ENCODE data around the gene EIPR1. TPM values are rescaled to one million over a fixed set of nuclear protein-coding genes. Genes with fewer than 3 reads are reported as not detected.
A peak's percentile ranks its signal among the peaks of the same experiment; 100 is the strongest.

The EIPR1 gene
- total RNA-seq = 10.9 TPM

DNA sequence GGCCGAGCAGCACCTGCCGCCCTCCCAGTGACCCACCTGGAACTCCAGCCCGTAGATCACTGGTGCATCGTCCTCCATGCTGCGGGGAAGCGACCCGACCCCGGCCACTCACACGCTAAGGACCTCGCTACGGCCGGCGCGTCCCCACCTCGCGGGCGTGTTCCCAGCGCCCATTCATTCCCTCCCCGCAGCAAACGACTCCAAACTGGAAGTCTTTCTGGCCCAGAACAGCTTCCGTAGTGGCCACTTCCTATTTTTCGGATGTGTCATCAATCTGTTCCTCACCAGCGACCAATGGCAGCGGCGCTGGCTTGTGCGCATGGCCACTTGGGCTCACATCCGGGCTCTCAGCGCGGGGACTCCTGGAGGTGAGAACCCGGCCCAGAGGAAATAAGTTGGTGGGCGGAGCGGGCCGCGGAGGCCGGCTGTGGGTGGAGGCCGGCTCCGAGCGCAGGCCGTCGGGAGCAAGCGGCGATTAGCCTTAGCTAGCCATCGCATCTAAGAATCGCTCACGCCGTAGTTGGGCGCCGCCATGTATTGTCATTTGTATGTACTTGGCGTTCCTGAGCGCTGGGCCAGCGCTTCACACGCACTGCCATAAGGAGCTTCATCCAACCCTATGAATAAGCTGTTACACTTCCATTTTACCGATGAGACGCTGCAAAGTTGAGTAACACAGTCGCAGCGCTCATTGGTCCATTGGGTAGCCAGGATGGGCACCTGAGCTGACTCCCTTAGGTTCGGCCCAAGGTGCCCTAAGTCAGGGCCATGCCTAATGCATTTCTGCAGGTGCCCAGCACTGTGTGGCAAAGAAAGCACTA lies at the start of gene EIPR1:
Gene EIPR1, minus strand, starts transcription at position 207 of the 821 bp plus-strand sequence. Its CDS starts 129 bp downstream, at position 78.
- ATAC-seq = peak; percentile 78
- DNase-seq (ENCODE audit: low spot score) = peak; percentile 99

DNA sequence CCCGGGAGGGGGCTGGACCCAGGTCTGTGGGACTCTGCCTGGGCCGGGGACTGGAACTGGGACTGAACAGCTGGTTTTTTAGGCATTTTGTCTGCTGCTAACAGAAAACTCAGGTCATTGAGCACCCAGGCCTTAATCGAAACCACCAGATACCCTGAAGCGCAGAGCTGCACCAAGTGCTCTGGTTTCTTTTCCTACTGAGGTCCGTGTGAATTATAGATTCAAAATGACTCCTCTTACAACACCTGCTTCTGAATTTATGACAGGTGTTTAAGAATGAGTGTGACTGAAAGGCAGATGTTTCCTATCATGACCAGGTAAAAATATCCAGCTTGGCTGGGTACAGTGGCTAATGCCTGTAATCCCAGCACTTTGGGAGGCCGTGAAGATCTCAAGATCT lies 49.7 kb upstream of the EIPR1 start:
- ATAC-seq (no peak), DNase-seq (ENCODE audit: low spot score) (no peak)

DNA sequence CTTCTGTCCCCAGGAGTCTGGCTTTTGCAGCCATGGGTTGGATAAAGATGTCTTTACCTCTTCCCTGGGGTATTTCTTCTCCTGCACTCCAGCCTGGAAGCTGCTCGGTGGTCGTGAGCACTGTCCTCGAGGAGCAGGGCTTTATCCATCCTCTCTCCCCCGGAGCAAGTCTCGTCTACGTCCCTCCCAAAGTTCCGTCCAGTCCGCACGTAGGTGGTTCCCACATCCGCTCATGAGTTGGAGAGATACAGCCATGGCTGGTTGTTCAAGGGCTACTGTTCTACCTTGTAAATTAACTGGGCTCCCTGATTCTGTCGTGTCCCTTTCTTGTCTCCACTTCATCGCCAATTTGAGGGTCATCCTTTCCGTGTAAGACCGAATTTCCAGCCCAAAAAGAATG lies 49.0 kb upstream of the EIPR1 start:
- DNase-seq (ENCODE audit: low spot score) = no peak
- ATAC-seq = no peak

DNA sequence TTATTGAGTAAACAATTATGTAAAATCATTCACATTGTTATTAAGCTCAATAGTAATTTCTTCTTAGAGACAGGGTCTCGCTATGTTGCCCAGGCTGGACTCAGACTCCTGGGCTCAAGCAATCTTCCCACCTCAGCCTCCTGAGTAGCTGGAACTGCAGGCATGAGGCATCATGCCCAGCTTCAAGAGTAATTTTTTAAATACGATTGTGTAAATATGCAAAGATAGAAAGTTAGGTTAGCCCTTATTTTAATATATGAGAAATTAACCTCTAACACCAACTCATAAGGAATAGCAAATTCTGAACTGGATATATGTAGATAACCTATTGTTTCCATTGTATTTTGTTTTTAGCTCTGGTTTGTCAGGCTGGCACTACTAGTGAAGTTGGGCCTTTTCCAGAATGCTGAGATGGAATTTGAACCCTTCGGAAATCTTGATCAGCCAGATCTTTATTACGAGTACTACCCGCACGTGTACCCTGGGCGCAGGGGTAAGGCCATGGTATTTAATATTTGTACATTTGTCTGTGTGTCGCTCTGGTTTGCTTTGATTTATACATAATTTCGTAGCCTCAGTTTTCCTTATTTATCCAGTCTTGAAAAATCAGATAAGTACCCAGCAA lies 46.7 kb upstream of the EIPR1 start:
- DNase-seq (ENCODE audit: low spot score) = no peak
- ATAC-seq = peak; percentile 70

DNA sequence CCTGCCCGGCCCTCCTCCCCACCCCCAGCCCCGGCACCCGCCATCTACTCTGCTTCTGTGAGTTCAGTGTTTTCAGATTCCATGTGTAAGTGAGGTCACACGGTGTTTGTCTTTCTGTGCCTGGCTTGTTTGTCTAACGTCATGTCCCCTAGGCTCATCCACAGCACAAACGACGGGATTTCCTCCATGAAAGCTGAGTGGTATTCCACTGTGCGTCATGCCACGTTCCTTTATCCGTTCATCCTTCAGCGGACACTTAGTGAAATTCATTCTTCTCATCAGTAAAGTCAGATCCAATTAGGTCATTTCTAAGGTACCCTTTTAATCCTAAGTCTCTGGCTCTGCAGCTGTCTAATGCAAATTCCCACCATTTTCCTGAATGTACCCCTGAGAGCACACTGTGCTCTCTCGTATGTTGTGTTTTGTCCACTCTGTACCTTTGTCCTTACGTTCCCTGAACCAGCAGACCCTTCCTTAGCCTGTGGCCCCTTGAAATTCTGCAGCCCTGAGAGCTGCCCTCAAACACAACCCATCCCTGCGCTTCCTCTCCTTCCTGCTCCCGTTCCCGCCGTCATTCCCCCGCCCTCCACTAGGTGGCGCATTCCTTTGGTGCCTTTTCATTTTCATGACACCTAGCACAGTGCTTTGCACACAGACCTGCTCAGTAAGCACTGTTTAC lies 46.0 kb upstream of the EIPR1 start:
- peak; percentile 68 for DNase-seq (ENCODE audit: low spot score)
- ATAC-seq = peak; percentile 86

DNA sequence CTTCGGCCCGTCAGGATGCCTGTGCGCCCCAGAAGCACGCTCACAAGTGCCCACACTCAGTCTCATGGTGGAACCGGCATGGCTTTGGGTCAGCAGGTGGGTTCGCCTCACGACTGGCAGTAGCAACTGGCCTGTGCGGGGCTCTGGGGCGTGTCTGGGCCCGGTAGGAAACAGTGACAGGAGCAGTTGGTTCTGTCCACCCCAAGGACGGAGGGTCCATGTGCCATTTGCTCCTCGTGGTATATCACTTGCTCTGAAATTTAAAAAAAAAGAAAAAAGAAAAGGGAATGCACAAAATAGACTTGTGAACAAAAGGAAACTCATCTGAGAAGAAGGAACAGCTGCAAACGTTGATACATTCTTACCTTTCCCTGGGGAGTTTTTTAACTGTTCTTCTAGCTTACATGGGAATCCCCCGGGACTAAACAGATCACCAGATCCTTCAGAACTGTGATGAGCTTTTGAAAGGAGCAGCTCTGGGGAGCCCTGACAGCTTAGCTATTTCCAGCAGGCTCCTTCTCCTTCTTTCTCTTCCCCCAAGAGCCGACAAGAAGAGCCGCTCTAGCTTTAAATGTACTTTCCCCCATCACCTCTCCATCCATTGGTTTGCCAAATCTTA lies 44.7 kb upstream of the EIPR1 start:
- DNase-seq (ENCODE audit: low spot score) (no peak), ATAC-seq (no peak)

DNA sequence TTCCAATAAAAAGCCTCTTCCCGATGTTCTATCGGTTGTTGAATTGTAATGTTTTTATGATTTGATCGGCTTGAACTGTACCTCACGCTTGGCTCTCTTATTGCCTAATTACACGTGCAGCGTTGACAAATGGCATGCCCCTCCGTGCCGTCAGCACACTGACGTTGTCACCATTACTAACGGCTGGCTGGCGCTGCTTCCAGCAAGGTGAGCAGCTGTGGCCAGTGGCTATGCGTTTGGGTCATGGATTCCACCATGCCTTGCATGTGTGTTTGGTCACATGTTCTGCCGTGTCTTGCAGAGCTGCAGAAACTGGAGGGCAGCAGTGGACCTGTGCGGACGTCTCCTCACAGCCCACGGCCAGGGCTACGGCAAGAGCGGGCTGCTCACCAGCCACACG lies 44.0 kb upstream of the EIPR1 start:
- no peak for DNase-seq (ENCODE audit: low spot score)
- ATAC-seq = no peak

DNA sequence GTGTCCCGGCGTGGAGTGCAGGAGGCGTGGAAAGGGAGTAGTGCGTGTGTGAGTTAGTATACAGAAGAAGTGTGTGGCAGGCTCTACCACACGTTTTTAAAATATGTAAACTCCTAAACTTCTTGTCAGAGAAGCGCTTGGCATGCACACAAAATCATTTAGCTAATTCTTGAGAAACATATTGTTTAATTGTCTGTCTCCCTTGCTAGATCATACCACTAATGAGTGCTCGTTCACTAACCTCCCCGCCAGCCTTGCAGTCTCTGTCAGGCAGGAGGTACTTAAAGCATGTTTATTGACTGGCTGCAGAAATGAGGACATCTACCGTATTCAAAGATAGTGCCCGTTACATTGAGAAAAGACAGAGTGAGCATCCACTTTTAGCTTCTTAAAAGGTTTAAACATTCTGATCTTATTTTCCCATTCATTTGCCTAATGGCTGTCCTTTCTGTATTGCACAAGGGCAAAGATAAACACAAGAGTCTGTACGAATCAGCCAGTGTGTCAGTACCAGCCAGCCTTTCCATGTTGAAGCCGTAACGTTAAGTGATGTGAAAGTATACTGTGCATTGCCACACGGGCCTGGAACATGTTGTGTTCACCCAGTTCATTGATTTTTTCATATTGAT lies 43.3 kb upstream of the EIPR1 start:
- no peak for DNase-seq (ENCODE audit: low spot score)
- peak; percentile 43 for ATAC-seq

DNA sequence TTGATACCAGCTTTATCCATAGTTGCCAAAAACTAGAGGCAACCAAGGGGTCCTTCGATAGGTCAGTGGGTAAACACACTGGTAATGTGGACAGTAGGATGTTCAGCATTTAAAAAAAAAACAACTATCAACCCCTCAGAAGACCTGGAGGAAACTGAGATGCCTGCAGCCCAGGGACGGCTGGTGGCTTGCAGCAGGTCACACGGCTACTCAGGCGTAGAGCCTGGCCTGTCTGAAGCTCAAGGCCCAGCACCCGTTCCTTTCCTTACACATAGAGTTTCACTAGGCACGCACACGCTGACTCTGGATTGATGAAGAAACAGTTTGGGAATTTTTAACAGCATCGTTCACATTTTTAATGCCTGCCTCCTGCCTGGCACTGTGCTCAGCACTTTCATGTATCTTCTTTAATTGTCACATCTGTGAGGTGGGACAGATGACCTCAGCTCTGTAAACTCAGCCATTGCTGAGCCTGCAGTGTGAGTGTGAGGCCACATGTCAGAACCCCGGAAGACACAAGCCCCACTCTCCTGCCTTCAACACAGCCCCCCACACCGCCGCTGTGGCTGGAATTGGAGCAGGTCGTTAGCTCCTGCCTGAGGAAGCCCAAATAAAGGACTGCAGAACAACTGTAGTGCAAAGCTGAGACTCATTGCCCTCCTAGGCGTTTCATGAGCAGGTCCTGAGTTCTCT lies 42.6 kb upstream of the EIPR1 start:
- no peak for ATAC-seq
- no peak for DNase-seq (ENCODE audit: low spot score)

DNA sequence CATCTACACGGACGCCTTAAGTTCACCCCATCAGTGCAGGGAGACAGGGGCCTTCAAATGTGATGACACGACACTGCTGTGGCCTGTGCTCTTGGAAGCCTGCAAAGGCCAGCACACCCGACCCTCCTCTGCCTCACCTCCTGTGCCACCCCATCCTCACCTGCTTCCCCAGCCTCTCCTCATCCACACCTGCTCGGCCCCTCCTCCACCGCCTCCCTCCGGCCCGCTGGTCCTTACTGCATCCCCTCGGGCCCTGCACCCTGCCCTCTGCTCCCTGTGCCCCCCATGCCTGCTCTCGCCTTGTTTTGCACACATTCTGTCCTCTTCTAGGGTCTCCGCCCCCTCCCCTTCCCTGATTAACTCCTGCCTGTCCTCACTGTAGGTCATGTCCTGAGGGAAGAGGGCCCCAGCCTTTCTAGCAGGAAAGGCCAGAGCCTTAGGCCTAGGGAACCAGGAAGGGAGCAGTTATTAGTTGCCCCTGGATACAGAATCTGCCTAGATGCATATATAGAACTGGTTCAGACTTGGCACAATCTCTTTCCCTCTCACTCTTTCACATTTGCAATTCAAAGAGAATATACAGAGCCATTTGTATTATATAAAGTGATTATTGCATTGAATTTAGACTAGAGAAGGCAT lies 41.3 kb upstream of the EIPR1 start:
- DNase-seq (ENCODE audit: low spot score) = no peak
- no peak for ATAC-seq

DNA sequence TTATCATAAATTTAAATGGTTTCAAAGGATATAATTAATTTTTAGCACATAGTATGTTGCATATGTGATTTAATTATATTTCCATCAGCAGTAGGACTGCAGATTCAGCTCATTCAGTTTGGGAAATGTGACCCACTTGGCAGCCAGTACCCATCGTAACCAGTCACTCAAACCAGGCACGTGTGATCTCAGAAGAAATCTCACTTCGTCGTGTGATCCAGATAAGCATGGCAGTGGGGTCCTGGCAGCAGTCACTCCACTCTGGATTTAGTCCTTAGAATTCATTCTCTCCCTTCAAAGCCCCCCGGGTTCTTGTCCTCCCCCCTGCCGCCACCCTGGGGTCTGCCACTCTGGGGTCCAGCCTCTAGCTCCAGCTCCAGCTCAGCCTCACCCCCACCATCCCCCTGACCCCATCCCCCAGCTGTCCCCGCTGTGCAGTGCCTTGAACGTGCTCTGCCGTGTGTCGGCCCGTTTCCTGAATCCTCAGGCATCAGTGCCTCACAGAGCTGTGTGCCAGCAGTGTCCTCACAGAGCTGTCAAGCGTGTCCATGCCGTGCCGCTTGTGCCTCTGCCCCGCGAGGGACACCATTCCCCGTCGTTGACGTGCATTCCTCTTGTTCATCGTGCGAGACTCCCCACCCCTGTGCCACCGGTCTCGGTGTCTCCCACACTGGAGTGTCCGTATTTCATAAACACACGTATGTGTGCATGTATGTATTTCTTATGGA lies 36.7 kb upstream of the EIPR1 start:
- no peak for DNase-seq (ENCODE audit: low spot score)
- ATAC-seq = no peak

DNA sequence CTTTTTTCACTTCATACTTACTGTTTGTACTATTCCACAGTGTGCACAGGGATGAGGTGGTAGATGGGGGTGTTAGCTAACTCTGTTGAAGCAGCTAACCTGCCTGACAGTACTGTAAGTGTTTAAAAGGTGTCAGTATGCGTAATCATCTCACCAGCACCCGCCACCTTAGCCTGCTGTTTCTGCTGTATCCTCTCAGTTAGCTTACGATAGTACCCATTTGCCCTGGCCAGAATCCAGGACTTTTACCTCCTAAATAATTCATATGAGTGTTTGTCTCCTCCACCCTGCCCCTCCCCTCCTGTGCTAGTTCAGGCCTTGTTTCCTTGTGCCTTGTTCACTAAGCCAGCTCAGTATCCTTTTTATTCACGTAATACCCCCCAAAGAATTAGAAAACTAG lies 36.1 kb upstream of the EIPR1 start:
- no peak for DNase-seq (ENCODE audit: low spot score)
- no peak for ATAC-seq

DNA sequence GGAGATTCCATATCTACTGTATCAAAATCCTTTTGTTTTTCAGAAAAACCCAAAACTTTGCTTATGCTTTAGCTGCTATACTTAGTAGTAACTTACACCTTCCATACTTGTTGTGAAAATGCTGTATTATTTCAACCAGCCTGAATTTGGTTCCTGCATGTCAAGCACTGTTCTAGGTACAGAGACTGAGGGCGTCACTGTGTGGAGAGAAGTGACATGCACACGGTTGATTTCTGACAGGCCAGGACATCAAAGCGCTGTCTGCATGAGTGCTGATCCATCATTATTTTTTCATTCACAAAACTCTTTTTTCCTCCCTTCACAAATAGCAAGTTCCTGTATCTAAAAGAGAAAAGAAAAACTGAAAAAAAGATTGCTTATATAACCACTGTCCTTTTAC lies 33.5 kb upstream of the EIPR1 start:
- ATAC-seq = no peak
- no peak for DNase-seq (ENCODE audit: low spot score)

DNA sequence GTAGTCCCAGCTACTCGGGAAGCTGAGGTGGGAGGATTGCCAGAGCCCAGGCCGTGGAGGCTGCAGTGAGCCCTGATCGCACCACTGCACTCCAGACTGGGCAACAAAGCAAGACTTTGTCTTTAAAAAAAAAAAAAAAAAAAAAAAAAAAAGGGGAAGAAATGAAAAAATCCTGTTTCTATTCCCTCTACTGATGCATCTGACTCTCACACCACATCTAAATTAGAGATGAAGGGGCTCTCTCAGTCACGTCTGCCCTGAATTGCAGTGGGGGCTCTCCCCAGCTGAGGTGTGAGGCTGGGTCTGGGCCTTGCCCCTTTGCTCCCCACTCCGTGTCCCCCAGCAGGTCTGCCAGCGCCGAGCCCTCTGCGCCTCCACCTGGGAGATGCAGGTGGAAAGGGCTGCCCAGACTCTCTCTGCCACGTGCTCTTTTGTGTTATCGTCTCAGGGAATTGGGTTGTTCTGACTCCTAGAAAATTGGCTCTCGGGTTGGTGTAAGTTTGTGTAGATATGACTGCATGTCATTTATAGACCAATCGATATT lies 32.1 kb upstream of the EIPR1 start:
- no peak for ATAC-seq
- no peak for DNase-seq (ENCODE audit: low spot score)

DNA sequence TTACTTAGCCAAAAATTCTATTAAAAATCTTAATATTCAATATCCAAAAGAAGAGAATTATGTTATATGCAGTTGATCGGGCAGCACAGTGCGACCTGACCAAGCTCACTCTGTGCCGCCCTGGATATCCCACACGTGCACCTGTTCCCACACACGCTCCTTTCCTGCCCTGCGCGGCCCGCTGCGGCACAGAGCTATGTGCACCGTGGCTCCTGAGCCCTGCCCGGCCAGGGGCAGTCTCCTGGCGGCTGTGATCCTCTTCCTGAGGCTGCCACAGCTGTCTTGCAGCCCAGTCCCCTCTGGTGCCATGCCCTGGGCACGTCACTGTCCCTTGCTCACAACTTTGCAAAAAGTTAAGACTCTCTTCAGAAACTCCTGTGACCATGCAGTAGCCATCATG lies 31.2 kb upstream of the EIPR1 start:
- no peak for ATAC-seq
- DNase-seq (ENCODE audit: low spot score) = no peak

DNA sequence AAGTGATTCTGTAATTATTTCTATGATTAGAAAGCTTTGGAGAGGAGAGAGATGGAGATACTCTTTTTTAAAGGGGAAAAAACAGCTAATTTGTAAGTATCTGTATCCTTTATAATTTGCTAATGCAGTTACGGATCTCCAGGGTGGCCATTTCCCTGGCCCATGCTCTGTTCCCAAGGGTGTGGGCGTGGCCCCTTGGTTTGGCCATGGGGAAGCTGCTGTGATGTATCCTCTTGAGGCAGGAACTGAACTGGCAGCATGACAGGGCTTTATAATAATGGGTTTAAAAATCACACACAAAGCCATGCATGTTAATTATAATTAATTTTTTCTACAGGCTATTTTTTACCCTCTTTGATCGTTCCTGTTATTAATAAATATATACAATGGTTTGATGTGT lies 28.9 kb upstream of the EIPR1 start:
- no peak for ATAC-seq
- DNase-seq (ENCODE audit: low spot score) = no peak

DNA sequence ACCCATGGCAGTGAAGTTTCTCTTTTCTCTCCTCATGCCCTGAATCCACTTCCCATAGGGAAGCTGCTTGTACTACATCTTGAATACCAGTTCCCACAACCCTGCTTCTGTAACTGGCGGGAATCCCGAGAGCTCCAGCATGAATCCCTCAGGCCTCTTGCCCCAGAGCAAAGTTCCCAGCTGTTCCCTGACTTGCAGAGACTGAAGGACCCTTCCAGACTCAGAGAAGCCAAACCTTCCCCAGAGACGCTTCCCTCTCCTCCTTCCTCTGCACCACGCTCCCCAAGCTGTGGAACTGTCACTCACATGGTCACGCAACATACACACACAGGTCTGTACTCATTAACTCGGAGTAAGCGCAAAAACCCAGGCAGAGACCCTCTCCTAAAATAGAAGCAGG lies 28.3 kb upstream of the EIPR1 start:
- ATAC-seq = no peak
- DNase-seq (ENCODE audit: low spot score) = no peak

DNA sequence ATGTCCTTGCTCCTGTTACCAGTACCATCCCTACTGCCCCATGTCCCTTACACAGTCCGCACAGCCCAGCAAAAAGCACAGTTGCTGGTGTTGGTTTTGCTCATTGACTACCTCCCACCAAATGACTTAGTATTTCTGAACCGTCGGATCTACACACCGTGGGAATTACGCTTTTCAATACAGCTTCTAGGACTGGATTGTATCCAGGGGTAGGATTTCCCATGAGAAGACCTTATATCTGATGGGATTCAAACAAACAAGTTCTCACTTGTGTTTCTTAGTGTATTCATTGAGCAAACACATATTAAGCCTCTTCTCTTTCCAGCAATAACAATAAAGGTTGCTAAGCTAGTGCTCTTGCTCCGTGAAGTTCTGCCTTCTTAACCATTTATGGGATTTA lies 27.7 kb upstream of the EIPR1 start:
- DNase-seq (ENCODE audit: low spot score) (no peak), ATAC-seq (no peak)

DNA sequence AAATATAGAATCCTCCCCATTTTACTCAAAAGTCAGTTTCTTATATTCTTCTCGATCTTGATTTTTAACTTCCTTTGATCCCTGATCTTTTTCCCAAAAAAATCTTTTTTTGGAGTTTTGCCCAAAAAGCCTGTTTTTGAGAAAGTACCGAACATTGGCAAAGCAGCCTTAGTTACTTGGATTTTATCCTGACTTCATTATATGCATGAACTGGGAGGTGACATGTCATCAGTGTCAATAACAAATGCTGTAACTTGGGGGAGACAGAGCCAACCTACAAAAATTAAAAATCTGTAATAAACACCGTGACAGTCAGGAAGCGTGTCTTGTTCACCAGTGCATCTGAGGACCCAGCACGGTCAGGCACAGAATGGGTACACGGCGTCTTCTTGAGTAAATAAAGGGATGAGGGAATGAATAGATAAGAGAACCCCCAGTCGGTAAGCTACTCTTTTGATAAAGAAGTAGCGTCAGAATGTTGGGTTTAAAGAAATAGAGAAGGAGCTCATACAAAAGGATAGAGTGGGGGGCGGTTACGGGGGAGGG lies 26.8 kb upstream of the EIPR1 start:
- no peak for DNase-seq (ENCODE audit: low spot score)
- no peak for ATAC-seq

Data from left lobe of liver (tissue), 2 donors.